HL-60/S4 treated with phorbol 12-myristate 13-acetate at 8.2 ng/mL for 4 days and 3 days (cell line): ENCODE data around the gene PPP4R3B.
"Not testable (repeated sequence)": the region's sequence is repeated elsewhere in the genome, so short reads cannot be mapped to it uniquely, and the experiment has no call there.

Experiments
- in situ Hi-C: fragments of 300-500 bp; cut with MboI; formaldehyde crosslinking; loops from 2 replicates; pipeline ENCODE4 v1.15.0; 2022; ENCODE audit warnings: low sequenced_read_pairs

The PPP4R3B gene

DNA sequence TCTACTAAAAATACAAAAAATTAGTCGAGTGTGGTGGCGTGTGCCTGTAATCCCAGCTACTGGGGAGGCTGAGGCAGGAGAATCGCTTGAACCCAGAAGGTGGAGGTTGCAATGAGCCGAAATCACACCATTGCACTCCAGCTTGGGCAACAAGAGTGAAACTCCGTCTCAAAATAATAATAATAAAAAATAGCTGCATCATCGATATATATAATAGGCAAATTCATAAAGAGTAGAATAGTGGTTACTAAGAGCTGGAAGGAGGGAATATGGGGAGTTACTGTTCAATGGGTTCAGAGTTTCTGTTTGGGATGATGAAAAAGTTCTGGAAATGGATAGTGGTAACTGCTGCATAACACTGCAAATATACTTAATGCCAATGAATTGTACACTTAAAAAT lies 20.6 kb downstream of the PPP4R3B start:
- in situ Hi-C loops, result not testable (repeated sequence)

DNA sequence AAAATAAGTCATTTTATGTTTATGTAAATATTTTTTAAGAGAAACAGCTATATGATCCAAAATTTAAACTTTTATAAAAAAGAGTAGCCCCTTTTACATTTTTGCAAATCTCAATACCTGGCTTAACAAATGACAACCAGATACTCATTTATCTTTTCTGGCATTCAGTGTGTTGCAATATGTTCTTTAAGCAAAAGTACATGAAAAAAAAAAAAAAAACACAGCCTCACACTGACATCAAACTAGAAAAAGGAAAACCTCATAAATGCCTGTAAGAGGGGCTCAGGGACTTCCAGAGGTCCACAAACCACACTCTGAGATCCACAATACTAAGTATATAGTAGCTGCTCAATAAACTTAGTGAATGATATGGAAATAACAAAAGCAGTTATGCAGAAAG lies 21.9 kb downstream of the PPP4R3B start:
- in situ Hi-C loops, result no loop called here

DNA sequence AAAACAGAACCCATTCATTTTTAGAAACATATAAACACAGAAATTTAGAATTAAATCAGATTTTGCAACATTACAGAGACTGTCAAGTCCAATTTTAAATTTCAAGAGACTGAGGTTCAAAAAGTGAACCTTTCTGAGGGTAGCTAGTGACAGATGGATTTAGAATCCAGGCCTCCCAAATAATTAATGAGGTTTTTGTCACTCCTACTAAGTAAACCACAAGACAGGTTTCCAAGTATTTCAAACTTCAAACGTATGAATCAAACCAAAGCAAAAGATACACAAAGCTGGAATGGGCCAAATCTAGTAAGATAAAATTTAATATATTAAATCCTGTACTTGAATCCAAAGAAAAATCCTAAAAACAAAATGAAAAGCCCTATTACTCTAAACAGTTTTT lies 25.3 kb downstream of the PPP4R3B start:
- in situ Hi-C loops, result no loop called here

DNA sequence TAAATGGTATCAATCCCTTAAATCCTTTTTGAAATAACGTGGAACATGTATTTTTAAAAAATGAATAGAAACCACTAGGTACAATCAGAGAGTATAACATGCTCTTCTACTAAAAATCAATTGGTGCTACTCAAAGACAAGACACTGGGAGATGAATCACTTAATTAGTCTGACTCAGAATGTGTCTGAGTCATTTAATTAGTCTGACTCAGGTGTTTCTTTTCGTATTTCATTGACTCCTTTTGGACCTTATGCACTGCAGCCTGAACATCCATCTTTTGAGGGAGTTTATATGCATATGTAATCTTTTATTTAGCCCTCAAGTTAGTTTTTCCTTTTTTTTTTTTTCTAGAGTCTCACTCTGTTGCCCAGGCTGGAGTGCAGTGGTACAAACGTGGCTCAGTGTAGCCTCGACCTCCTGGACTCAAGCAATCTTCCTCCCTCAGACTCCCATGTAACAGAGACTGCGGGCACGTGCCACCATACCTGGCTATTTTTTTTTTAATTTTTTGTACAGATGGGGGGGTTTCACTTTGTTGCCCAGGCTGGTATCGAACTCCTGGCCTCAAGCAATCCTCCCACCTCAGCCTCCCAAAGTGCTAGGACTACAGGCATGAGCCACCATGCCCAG lies 26.5 kb downstream of the PPP4R3B start:
- in situ Hi-C loops, result no loop called here

DNA sequence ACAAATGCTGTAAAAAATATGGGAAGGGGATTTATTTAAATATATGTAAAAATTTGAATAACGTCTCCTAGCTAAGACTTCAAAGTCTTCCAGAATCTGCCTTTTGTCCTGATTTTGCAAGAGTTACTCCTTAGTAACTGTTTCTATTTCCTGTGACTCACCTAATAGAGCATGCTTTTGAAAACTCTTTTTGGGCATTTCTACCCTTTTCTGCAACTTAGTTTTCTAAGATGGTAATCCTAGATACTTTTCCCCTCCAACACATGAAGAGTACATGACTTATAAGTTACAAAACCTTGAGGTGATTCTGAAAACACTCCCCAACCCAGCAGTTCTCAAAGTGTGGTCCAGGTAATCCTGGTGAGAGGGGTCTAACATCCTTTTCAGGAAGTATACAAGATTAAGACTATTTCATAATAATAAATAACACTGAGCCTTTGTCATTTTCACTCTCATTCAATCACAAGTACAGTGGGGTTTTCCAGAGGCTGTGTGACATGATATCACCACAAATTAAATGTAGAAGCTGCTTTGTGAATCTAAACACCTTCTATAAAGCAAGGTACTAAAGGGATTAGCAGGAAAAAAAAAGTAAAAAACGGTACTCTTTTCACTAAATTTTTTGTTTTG lies 31.9 kb downstream of the PPP4R3B start:
- in situ Hi-C loops, result no loop called here

DNA sequence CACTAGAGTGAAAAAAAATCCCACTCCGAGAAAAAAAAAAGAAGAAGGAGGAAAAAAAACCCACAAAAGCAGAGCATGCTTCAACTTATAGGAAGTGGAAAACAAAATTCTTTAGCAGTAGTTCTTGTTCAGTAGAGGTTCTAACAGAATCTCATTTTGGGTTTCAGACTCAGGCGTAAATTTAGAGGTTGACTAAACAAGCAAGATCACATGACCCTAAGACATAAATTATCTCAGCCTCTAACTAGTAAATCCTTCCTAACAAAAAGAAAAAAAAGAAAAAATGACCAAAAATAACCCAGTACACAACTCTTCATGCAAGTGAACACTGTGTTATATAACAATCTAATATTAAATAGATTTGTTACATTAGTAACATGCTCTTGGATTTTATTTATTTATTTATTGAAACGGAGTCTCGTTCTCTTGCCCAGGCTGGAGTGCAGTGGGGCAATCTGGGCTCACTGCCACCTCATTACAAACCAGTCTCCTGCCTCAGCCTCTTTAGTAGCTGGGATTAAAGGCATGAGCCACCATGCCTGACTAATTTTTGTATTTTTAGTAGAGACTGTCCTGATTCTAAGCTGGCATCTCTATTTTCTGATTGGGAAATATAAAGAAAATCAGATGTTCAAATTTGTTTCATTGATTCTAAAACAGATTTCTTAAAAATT lies 35.4 kb downstream of the PPP4R3B start:
- in situ Hi-C loops, result no loop called here

- in situ Hi-C loops, result no loop called here
Observed at GRCh38 chr2:55581435-55581834, 36.0 kb downstream of the PPP4R3B start.

- in situ Hi-C loops, result not testable (repeated sequence)
Observed at GRCh38 chr2:55569002-55569401, 48.4 kb downstream of the PPP4R3B start.

DNA sequence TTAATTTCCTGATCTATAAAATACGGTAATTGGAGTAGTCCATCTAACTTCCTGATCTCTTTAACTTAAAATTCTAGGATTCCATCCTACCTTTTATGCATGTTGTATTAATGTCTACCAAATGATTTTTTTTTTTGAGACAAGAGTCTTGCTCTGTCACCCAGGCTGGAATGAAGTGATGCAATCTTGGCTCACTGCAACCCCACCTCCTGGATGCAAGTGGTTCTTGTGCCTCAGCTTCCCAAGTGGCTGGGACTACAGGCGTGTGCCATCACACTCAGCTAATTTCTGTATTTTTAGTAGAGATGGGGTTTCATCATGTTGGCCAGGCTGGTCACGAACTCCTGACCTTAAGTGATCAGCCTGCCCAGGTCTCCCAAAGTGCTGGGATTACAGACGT lies 50.1 kb downstream of the PPP4R3B start:
- in situ Hi-C loops, result no loop called here

- in situ Hi-C loops, result no loop called here
Observed at GRCh38 chr2:55565613-55566012, 51.8 kb downstream of the PPP4R3B start.

GRCh38 chr2:55560855-55561254 lies 56.6 kb downstream of the PPP4R3B start:
- in situ Hi-C loops, result no loop called here

- in situ Hi-C loops, result no loop called here
Observed at GRCh38 chr2:55556809-55557208, 60.6 kb downstream of the PPP4R3B start.

DNA sequence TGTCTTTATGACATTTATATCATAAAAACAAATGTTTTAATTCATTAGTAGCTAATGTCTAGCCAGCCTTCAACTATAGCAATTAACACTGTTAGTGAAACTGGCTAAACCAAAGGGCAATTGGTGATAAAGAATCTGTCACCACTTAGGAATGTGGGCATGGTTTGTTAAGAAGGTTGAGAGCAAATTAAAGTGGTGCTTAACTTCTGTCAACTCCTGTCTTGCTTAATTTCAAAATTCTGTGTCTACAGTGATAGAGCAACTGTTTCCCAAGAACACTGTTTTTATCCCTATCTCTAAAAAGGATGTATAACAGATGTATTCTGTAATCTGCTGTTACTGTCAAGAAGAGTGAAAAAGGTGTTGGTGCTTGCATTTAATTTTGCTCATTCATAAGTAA lies 61.4 kb downstream of the PPP4R3B start:
- in situ Hi-C loops, result no loop called here

- in situ Hi-C loops, result no loop called here
Observed at GRCh38 chr2:55553321-55553720, 64.1 kb downstream of the PPP4R3B start.

GRCh38 chr2:55550368-55551102 lies 66.9 kb downstream of the PPP4R3B start:
- in situ Hi-C loops, result no loop called here

GRCh38 chr2:55547679-55548078 lies 69.7 kb downstream of the PPP4R3B start:
- in situ Hi-C loops, result not testable (repeated sequence)

- in situ Hi-C loops, result no loop called here
Observed at GRCh38 chr2:55547001-55547400, 70.4 kb downstream of the PPP4R3B start.

GRCh38 chr2:55530539-55531081 lies 86.8 kb downstream of the PPP4R3B start:
- in situ Hi-C loops, result no loop called here

GRCh38 chr2:55526174-55526573 lies 91.2 kb downstream of the PPP4R3B start:
- in situ Hi-C loops, result no loop called here

DNA sequence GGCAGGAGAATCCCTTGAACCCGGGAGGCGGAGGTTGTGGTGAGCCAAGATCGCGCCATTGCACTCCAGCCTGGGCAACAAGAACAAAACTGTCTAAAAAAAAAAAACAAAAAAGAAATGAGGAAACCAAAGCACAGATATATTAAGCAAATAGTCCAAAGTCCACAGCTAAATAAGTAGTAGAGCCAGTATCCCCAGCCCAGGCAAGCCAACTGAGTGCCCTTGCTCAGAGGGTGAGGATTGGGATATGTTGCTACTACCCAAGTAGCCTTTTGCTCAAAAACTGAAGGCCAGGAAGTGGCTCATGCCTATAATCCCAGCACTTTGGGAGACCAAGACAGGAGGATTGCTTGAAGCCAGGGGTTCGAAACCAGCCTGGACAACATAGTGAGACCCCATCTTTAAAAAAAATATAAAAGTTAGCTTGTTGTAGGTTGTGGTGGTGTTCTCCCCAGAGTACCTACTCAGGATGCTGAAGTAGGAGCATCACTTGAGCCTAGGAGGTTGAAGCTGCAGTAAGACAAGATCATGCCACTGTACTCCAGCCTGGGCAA lies 92.5 kb downstream of the PPP4R3B start:
- in situ Hi-C loops, result no loop called here
